HEK293 (cell line): ENCODE measurements around the gene EVC2.

Experiments
- CTCF ChIA-PET: fragments of 350-600 bp; formaldehyde crosslinking; extraction: SDS; loops from one replicate; lab custom pipeline; 2021; ENCODE audit warnings: antibody characterized with exemption; lab: Yijun Ruan, JAX
- POLR2A ChIA-PET: fragments of 300-600 bp; formaldehyde crosslinking; extraction: SDS; loops from one replicate; lab custom pipeline; 2020; ENCODE audit warnings: antibody characterized with exemption, inconsistent platforms; lab: Yijun Ruan, JAX
- H3K27ac ChIP-seq: fragments of 200-500 bp; sonication (Bioruptor generic); 2 replicates; pipeline ENCODE4 v1.5.1; 2014; ENCODE audit warnings: low read depth, low read length, control low read depth, inconsistent platforms; ENCODE audit errors: extremely low read depth
- H3K36me3 ChIP-seq, 2 experiments: fragments of 200-500 bp in 1 of 2; sonication (Bioruptor generic) in 1 of 2; 1 replicate in 1 of 2; 2 replicates in 1 of 2; pipeline ENCODE4 v1.5.1; 2014 to 2017; ENCODE audit warnings: inconsistent platforms in 2 of 2, low read length in 2 of 2; ENCODE audit not compliant: control insufficient read depth in 2 of 2, insufficient read depth in 1 of 2
- H3K4me1 ChIP-seq: fragments of 200-500 bp; sonication (Bioruptor generic); 2 replicates; pipeline ENCODE4 v1.5.1; 2014; ENCODE audit warnings: mild to moderate bottlenecking, low read length, inconsistent platforms; ENCODE audit not compliant: control insufficient read depth, insufficient read depth
- H3K4me3 ChIP-seq: 2 replicates; pipeline ENCODE4 v1.5.1; 2011; ENCODE audit warnings: low read depth, mild to moderate bottlenecking, control low read depth, low read length, moderate library complexity
- H3K9me3 ChIP-seq: fragments of 200-500 bp; sonication (Bioruptor generic); 2 replicates; pipeline ENCODE4 v1.5.1; 2014; ENCODE audit warnings: low read depth, low read length, inconsistent platforms; ENCODE audit not compliant: control insufficient read depth, insufficient read depth
- GLIS2 ChIP-seq: fragments of 450-650 bp; formaldehyde crosslinking; IDR thresholded peaks from 2 replicates; pipeline ENCODE4 v1.5.1; 2016; ENCODE audit warnings: missing biosample characterization, missing genetic modification characterization
- KLF7 ChIP-seq: fragments of 450-650 bp; formaldehyde crosslinking; IDR thresholded peaks from 2 replicates; pipeline ENCODE4 v1.5.1; 2016; ENCODE audit warnings: missing biosample characterization, missing genetic modification characterization, borderline replicate concordance
- OVOL3 ChIP-seq: fragments of 450-650 bp; formaldehyde crosslinking; IDR thresholded peaks from 2 replicates; pipeline ENCODE4 v1.5.1; 2016; ENCODE audit warnings: missing biosample characterization, missing genetic modification characterization
- PBX3 ChIP-seq: sonication (generic); formaldehyde crosslinking; IDR thresholded peaks from 2 replicates; pipeline ENCODE4 v1.8.1; 2022; ENCODE audit warnings: mild to moderate bottlenecking, moderate library complexity, missing genetic modification reagents
- REPIN1 ChIP-seq: fragments of 450-650 bp; formaldehyde crosslinking; IDR thresholded peaks from 2 replicates; pipeline ENCODE4 v1.5.1; 2017; ENCODE audit warnings: missing biosample characterization, missing genetic modification characterization, low read depth
- TCF7L2 ChIP-seq: IDR thresholded peaks from 2 replicates; pipeline ENCODE4 v1.6.1; 2011; ENCODE audit warnings: low read depth, mild to moderate bottlenecking, inconsistent platforms, low read length, moderate library complexity, borderline replicate concordance
- YY2 ChIP-seq: fragments of 450-650 bp; formaldehyde crosslinking; IDR thresholded peaks from 2 replicates; pipeline ENCODE4 v1.5.1; 2016; ENCODE audit warnings: missing biosample characterization, missing genetic modification characterization
- ZBTB10 ChIP-seq: fragments of 450-650 bp; formaldehyde crosslinking; IDR thresholded peaks from 2 replicates; pipeline ENCODE4 v1.5.1; 2016; ENCODE audit warnings: missing biosample characterization, missing genetic modification characterization
- ZBTB26 ChIP-seq: fragments of 450-650 bp; formaldehyde crosslinking; optimal IDR thresholded peaks from 2 replicates; pipeline ENCODE3; 2016; ENCODE audit warnings: missing biosample characterization, mild to moderate bottlenecking, missing genetic modification characterization
- ZBTB6 ChIP-seq: fragments of 450-650 bp; formaldehyde crosslinking; IDR thresholded peaks from 2 replicates; pipeline ENCODE4 v1.5.1; 2017; ENCODE audit warnings: missing biosample characterization, missing genetic modification characterization
- ZBTB7A ChIP-seq: fragments of 450-650 bp; formaldehyde crosslinking; IDR thresholded peaks from 2 replicates; pipeline ENCODE4 v1.5.1; 2016; ENCODE audit warnings: low read depth, missing biosample characterization, missing genetic modification characterization
- ZEB2 ChIP-seq: fragments of 450-650 bp; formaldehyde crosslinking; IDR thresholded peaks from 2 replicates; pipeline ENCODE4 v1.5.1; 2016; ENCODE audit warnings: missing biosample characterization, missing genetic modification characterization
- ZNF2 ChIP-seq: fragments of 450-650 bp; formaldehyde crosslinking; IDR thresholded peaks from 2 replicates; pipeline ENCODE4 v1.5.1; 2016; ENCODE audit warnings: missing biosample characterization, missing genetic modification characterization
- ZNF350 ChIP-seq: fragments of 450-650 bp; formaldehyde crosslinking; IDR thresholded peaks from 2 replicates; pipeline ENCODE4 v1.5.0; 2017; ENCODE audit warnings: missing biosample characterization, mild to moderate bottlenecking, missing genetic modification characterization
- ZNF37A ChIP-seq: fragments of 450-650 bp; IDR thresholded peaks from 2 replicates; pipeline ENCODE4 v1.5.1; 2018; ENCODE audit warnings: missing biosample characterization, missing genetic modification characterization
- ZNF394 ChIP-seq: fragments of 450-650 bp; formaldehyde crosslinking; IDR thresholded peaks from 2 replicates; pipeline ENCODE4 v1.5.1; 2016; ENCODE audit warnings: missing biosample characterization, missing genetic modification characterization, mild to moderate bottlenecking, moderate library complexity, borderline replicate concordance
- ZNF404 ChIP-seq: fragments of 450-650 bp; formaldehyde crosslinking; IDR thresholded peaks from 2 replicates; pipeline ENCODE4 v1.5.1; 2017; ENCODE audit warnings: missing biosample characterization, missing genetic modification characterization
- ZNF548 ChIP-seq: fragments of 450-650 bp; formaldehyde crosslinking; IDR thresholded peaks from 2 replicates; pipeline ENCODE4 v1.5.1; 2016; ENCODE audit warnings: missing biosample characterization, missing genetic modification characterization
- ZNF580 ChIP-seq: fragments of 450-650 bp; formaldehyde crosslinking; IDR thresholded peaks from 2 replicates; pipeline ENCODE4 v1.5.1; 2016; ENCODE audit warnings: missing biosample characterization, missing genetic modification characterization
- ZNF596 ChIP-seq: fragments of 450-650 bp; IDR thresholded peaks from 2 replicates; pipeline ENCODE4 v1.5.0; 2018; ENCODE audit warnings: missing biosample characterization, mild to moderate bottlenecking, missing genetic modification characterization, moderate library complexity
- ZNF704 ChIP-seq: fragments of 450-650 bp; formaldehyde crosslinking; IDR thresholded peaks from 2 replicates; pipeline ENCODE4 v1.5.1; 2016; ENCODE audit warnings: missing biosample characterization, missing genetic modification characterization
- ZNF707 ChIP-seq: fragments of 450-650 bp; formaldehyde crosslinking; IDR thresholded peaks from 2 replicates; pipeline ENCODE4 v1.5.1; 2016; ENCODE audit warnings: missing biosample characterization, missing genetic modification characterization
- ZNF747 ChIP-seq: fragments of 450-650 bp; formaldehyde crosslinking; IDR thresholded peaks from 2 replicates; pipeline ENCODE4 v1.5.1; 2016; ENCODE audit warnings: missing biosample characterization, missing genetic modification characterization
- ZNF777 ChIP-seq: fragments of 450-650 bp; formaldehyde crosslinking; IDR thresholded peaks from 2 replicates; pipeline ENCODE4 v1.5.1; 2017; ENCODE audit warnings: missing biosample characterization, missing genetic modification characterization, borderline replicate concordance
- ZNF791 ChIP-seq: fragments of 450-650 bp; formaldehyde crosslinking; IDR thresholded peaks from 2 replicates; pipeline ENCODE4 v1.5.1; 2016; ENCODE audit warnings: missing biosample characterization, missing genetic modification characterization
- ZNF792 ChIP-seq: fragments of 450-650 bp; formaldehyde crosslinking; IDR thresholded peaks from 2 replicates; pipeline ENCODE4 v1.5.1; 2016; ENCODE audit warnings: missing biosample characterization, missing genetic modification characterization
- ZSCAN4 ChIP-seq: fragments of 450-650 bp; formaldehyde crosslinking; IDR thresholded peaks from 2 replicates; pipeline ENCODE4 v1.5.1; 2017; ENCODE audit warnings: missing biosample characterization, missing genetic modification characterization

EVC2 gene

GRCh38 chr4:5618051-5618960 lies 90.1 kb downstream of the EVC2 start (continued):
- TF ChIP-seq ZNF704 (tag by site-specific recombination): no peak
- TF ChIP-seq ZNF777: no peak
- TF ChIP-seq ZNF596: no peak
- no peak for TF ChIP-seq ZSCAN4 (tag by site-specific recombination)
- TF ChIP-seq ZBTB6 (tag by site-specific recombination): no peak
- TF ChIP-seq TCF7L2: no peak
- no peak for TF ChIP-seq ZNF350 (tag by site-specific recombination)
- TF ChIP-seq ZBTB26 (tag by site-specific recombination): no peak
- no peak for TF ChIP-seq ZNF2 (tag by site-specific recombination)
- no peak for TF ChIP-seq ZBTB10 (tag by site-specific recombination)
- TF ChIP-seq GLIS2 (tag by site-specific recombination): no peak
- no peak for TF ChIP-seq ZNF580
- TF ChIP-seq, all 188 proteins: peak for 0

- Histone ChIP-seq H3K4me1 (peaks cover 4% of the 10 kb centered on the region; the same call in 1 of the 2 replicates), H3K4me3 (no peak overlapping the region), H3K36me3 (no peaks in the 10 kb centered on the region), H3K9me3 (no peaks in the 10 kb centered on the region), H3K27ac (no peak overlapping the region)
- TF ChIP-seq YY2 (tag by site-specific recombination) (no peak), ZNF37A (tag by site-specific recombination) (no peak), KLF7 (tag by site-specific recombination) (no peak), ZNF791 (tag by site-specific recombination) (no peak), ZNF404 (tag by site-specific recombination) (no peak), ZNF394 (no peak), OVOL3 (tag by site-specific recombination) (no peak), ZNF747 (tag by site-specific recombination) (no peak), ZBTB7A (no peak), ZNF596 (no peak), ZNF548 (no peak), REPIN1 (tag by site-specific recombination) (no peak), ZNF707 (tag by site-specific recombination) (no peak), ZNF792 (tag by site-specific recombination) (no peak), ZEB2 (no peak), PBX3 (no peak)
- ChIA-PET POLR2A (no interaction called here), CTCF (no interaction called here)
These were observed 91.9 kb downstream of the EVC2 start for GRCh38 chr4:5616331-5616950.
